ENCODE results near the gene RTL5.

RTL5 gene

GRCh38 chrX:72128881-72129280 is 2.8 kb downstream of the RTL5 start:
- DNase-seq = peak; percentile 37

GRCh38 chrX:72128183-72128834 is 3.4 kb downstream of the RTL5 start:
- DNase-seq = no peak

DNA sequence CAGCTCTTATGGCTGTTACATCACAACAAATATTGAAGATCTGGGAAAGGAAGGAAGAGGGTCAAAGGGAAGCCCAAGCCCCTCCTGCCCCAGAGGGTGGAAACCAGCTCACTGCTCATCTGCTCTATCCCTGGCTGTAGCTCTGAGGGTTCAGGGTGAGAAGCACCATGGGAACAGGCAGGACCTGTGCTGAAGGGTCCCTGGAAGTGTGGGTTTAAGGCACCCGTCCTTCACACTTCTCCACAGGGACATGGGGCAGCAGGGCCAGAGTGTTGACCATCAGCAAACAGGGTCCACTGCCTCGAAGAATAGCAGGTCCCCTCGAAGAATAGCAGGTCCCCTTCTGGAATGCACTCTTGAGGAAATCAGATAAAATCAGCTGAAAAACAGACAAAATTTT is 4.4 kb downstream of the RTL5 start:
- DNase-seq = no peak

DNA sequence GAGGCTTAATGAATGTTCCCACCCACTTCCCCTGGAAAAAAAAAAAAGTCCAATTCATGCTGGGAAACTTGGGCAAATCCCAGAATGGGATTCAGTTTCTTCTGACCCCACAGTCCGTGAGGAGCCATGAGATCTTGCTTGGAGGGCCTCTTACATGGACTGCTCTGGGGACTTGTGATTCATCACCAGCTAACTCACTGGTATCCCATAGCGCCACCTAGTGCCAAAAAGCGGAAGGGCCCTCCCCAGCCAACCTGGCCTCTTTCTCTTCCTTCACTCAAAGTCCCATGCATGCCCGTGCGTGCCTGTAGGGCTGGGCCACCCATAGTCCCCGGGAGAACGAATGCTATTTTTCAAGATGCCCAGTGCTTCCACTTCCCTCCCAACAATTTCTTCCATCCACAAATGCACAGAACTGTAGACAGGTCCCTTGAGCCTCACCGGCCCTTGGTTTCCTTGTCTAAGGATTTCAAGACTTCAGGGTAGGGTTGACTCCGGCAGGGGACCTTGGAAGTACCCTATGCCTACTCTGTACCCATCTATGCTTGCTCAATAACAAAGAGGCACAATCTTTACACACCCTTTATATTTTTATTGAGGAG is 5.1 kb downstream of the RTL5 start:
- peak; percentile 86 for DNase-seq

DNA sequence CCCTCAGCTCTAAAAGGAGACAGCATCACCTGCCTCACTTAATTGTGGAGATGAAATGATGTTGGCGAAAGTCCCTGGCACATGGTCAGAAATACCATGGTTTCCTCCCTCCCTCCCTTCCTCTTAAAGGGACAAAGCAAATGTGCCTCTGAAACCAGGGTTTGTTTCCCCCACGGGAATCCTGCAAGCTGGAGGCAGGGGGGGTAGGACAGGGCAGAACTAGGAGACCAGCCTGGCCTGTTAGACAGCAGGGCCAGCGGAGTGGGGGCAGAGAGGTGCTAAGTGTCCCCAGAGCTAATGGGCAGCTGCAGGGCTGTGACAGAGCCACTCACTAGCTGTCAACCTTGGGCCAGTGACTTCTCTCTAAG is 5.7 kb downstream of the RTL5 start:
- no peak for DNase-seq

DNA sequence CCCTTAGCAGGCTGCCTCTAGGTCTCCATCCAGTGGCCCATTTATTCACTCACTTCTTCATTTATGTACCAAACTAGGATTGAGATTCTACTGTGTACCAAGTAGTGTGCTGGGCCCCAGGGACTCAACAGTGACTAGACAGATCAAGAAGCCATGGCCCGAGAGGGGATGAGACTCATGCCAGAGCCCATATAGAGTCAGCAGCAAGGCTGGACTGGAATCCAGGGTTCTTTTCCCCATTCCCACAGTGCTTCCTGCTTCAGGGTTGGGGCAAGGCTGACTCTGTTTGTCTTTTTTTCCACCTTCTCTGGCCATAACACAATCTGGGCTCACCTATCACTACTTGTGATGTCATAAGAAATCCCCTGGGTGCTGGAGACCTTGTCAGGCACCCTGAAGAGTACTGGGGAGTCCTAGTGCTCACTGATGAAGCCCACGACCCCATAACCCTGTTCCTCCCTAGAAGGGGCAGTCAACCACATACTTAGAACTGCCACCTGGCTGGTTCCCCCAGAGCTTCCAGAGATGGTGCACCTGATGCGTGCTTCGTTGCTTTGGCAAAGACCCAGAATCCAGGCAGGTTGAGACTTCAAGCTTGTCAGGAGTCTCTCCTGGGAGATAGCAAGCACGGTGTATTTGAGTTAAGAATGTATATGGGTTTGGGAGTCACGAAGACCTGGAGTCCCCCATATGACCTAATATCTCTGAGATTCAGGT is 6.2 kb downstream of the RTL5 start:
- no peak for DNase-seq

GRCh38 chrX:72124540-72125201 is 7.0 kb downstream of the RTL5 start:
- DNase-seq = no peak

DNA sequence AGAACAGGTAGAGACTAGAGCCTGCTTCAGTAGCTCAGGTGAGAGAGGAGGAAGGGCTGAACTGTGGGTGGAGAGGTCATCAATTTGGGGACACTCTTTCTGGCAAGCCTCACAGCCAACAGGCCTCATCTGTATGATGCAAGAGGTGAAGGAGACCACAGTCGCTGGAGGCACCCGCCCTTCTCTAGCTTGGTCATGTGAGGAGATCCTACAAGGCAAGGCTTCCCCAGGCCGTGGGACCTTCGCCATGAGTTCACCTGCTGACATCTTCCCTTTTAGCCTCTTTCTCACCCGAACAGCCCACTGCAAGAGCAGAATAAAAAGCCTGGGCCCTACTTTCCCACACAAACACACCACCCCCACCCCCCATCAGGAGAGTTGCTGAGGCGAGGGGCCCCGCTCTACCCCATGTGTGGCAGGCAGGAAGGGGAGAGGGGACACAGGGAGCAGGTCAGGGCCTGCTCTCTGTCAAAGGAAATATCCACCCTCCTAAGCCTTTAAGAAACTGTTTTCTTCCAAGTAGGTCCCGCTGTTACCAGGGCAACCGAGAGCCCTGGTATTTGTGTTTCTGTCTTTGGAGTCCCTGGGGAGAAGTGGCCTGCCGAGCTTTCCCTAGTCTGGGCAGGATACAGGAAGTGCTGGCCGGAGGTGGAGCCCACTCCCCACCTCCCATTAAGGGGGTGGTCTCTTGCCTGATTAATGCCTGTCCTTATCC is 8.1 kb downstream of the RTL5 start:
- no peak for DNase-seq

- no peak for DNase-seq
These were observed 8.9 kb downstream of the RTL5 start for GRCh38 chrX:72122621-72123337.

- peak; percentile 67 for DNase-seq
These were observed 10.3 kb downstream of the RTL5 start for GRCh38 chrX:72121383-72121782.

DNA sequence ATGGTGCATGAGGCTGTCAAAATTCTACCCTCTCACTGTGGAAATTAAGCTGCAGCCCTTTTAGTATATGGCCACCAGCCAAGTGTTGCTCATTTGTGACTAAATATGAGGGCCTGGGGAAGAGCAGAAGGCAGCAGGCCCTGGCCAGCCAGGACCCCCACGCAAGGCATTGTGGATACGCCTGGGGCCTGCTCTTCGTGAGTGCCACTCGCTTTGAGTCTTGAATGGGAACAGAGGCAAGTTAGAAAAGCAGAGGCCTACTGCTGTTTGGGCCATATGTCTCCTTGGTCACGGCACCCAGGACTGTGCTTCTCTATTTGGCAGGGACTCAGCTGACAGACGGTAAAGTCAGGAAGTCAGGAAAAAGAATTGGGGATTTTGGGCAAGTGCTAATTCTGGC is 10.9 kb downstream of the RTL5 start:
- DNase-seq = no peak

GRCh38 chrX:72117636-72118210 is 14.0 kb downstream of the RTL5 start:
- DNase-seq = no peak

- no peak for DNase-seq
These were observed 16.3 kb downstream of the RTL5 start for GRCh38 chrX:72115380-72115779.

DNA sequence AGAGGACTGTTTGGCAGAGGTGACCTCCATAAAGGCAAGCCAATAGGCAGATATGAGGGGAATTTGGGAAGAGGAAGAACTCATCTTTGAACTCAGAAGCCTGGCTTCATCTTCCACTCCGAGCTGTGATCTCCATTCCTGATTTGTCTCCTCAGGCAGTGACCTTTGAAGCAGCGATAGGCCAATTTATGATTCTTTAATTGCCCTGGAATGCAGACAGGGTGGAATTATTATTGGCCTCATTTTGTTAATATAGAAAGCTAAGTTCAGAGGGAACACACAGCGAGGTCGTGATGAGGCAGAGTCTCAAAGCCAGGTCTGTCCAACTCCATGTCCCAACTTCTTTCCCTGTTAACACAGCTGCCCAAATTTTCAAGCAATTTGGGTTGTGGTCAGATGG is 16.9 kb downstream of the RTL5 start:
- DNase-seq = no peak

GRCh38 chrX:72114306-72114705 is 17.4 kb downstream of the RTL5 start:
- no peak for DNase-seq

GRCh38 chrX:72113461-72113860 is 18.3 kb downstream of the RTL5 start:
- no peak for DNase-seq

DNA sequence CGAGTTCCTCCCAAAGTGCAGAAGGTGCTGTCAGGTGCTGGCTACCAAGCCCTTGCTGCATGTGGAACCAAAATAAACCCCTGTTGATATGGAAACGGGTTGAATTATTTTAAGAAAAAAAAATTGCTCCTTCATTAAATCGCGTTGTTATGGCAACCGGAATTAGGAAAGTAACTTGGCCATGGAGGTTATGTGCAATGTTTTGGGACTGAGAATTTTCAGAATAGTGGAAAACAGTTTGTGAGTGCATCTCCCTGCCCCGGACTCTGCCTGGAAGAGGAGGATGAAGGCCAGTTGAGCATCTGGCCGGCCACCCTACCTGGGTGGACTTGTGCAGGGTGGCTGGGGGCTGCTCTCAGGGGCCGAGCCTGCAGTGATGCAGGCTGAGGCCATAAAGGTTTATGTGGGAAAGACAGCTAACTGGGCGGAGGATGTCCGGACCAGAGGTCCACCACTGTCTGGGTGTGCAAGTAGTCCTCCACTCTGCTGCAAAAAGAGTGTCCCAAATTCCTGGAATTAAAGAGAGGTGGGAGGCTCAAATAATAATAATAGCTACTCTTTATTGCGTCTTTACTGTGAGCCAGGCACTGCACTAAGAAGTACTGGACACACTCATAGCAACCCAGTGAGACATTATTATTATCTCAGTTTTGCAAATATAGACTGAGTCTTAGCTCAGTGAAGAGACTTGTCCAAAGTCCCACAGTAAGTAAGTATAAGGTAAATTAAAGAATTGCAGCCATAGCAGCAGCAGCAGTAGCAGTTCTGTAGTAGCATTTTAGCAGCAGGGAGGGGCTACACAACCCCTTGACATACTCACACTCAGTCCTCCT is 20.6 kb downstream of the RTL5 start:
- DNase-seq = no peak

DNA sequence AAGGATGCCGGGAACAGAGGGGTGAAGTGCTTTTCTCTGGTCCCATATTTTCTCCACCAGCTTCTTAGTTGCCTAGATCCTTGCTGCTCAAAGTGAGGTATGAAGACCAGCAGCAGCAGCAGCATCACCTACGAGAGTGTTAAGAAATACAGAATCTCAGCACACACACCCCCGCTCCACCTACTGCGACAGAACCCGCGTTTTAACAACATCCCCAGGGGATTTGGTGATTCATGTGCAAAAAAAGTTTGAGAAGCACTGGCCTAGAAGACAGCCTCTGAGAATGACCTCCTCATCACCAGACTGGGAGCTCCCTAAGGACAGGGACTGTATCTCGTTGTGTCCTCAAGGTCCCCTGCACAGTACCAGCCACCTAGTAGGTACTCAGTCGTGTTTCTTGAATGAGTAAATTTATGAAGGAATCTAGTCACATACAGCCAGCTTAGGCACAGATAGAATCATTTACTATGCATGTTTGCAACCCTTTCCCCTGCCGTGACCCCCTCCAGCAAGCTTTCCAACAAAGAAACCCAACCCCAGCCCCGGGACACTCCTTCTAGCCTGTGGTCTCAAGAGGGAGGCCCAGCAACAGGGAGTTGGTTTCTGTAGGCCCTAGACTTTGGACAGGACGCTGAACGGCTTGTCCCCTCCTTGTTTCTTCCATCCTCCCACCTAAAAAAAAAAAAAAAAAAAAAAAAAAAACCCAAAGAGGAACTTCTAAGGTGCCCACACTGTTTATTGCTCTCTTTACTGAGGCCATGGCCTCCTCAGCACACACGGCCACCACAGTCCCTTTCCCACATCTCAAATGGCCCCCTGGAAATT is 21.5 kb downstream of the RTL5 start:
- DNase-seq = no peak

GRCh38 chrX:72108666-72109065 is 23.0 kb downstream of the RTL5 start:
- DNase-seq = no peak

Data from CD4-positive, alpha-beta T cell treated with Interleukin-6 for 4 hours (primary cell).